ENCODE results near the gene PRLR. TPM values are rescaled to one million over a fixed set of nuclear protein-coding genes. Genes with fewer than 3 reads are reported as not detected.
A peak's percentile ranks its signal among the peaks of the same experiment; 100 is the strongest.

The PRLR gene
- total RNA-seq, 1 donor from 2014 or later, result 13.3 TPM

GRCh38 chr5:35162848-35163709 is 67.2 kb downstream of the PRLR start:
- DNase-seq (ENCODE audit: extremely low spot score in 2 of 2), result no peak
- Histone ChIP-seq H3K4me3 (no peak overlapping the region), H3K27ac (peak overlapping the region; percentile 60), H3K4me1 (peaks cover 31% of the 10 kb centered on the region), H3K9me3 (no peaks in the 10 kb centered on the region), H3K36me3 (no peaks in the 10 kb centered on the region), H3K27me3 (no peaks in the 10 kb centered on the region)
- TF ChIP-seq POLR2A (IDR thresholded peaks at IDR 0.05), result no peak
- no peak for TF ChIP-seq CTCF (IDR thresholded peaks at IDR 0.05)
- TF ChIP-seq POLR2AphosphoS5 (IDR thresholded peaks at IDR 0.05; ENCODE audit: insufficient read depth in 1 of 2, low read depth in 1 of 2), result no peak
- intact Hi-C loops (cut with DNase I), result no loop called here

GRCh38 chr5:35161652-35162273 is 68.5 kb downstream of the PRLR start:
- no peak for TF ChIP-seq POLR2A (IDR thresholded peaks at IDR 0.05)
- no peak for TF ChIP-seq CTCF (IDR thresholded peaks at IDR 0.05)
- peak in 1 of 2 donors; percentile 61 for TF ChIP-seq POLR2AphosphoS5 (IDR thresholded peaks at IDR 0.05; ENCODE audit: insufficient read depth in 1 of 2, low read depth in 1 of 2)
- no peaks in the 10 kb centered on the region for H3K36me3 ChIP-seq
- no peaks in the 10 kb centered on the region for H3K9me3 ChIP-seq
- H3K4me3 ChIP-seq, result no peak overlapping the region
- peak overlapping the region; percentile 60 for H3K27ac ChIP-seq
- peaks cover 31% of the 10 kb centered on the region for H3K4me1 ChIP-seq
- no peaks in the 10 kb centered on the region for H3K27me3 ChIP-seq
- intact Hi-C loops (cut with DNase I), result no loop called here
- DNase-seq (ENCODE audit: extremely low spot score in 2 of 2), result no peak

GRCh38 chr5:35160486-35161116 is 69.7 kb downstream of the PRLR start:
- Histone ChIP-seq H3K4me3 (no peak overlapping the region), H3K27me3 (no peaks in the 10 kb centered on the region), H3K36me3 (no peaks in the 10 kb centered on the region), H3K27ac (peak overlapping the region; percentile 60), H3K4me1 (peaks cover 31% of the 10 kb centered on the region), H3K9me3 (no peaks in the 10 kb centered on the region)
- intact Hi-C loops (cut with DNase I), result no loop called here
- no peak for DNase-seq (ENCODE audit: extremely low spot score in 2 of 2)
- no peak for TF ChIP-seq POLR2AphosphoS5 (IDR thresholded peaks at IDR 0.05; ENCODE audit: insufficient read depth in 1 of 2, low read depth in 1 of 2)
- TF ChIP-seq CTCF (IDR thresholded peaks at IDR 0.05), result no peak
- TF ChIP-seq POLR2A (IDR thresholded peaks at IDR 0.05), result no peak

GRCh38 chr5:35159370-35159742 is 70.9 kb downstream of the PRLR start:
- intact Hi-C loops (cut with DNase I), result no loop called here
- no peaks in the 10 kb centered on the region for H3K27me3 ChIP-seq
- H3K36me3 ChIP-seq, result no peaks in the 10 kb centered on the region
- no peak overlapping the region for H3K4me3 ChIP-seq
- no peak for TF ChIP-seq POLR2A (IDR thresholded peaks at IDR 0.05)
- TF ChIP-seq CTCF (IDR thresholded peaks at IDR 0.05), result no peak
- TF ChIP-seq POLR2AphosphoS5 (IDR thresholded peaks at IDR 0.05; ENCODE audit: insufficient read depth in 1 of 2, low read depth in 1 of 2), result no peak
- no peak for DNase-seq (ENCODE audit: extremely low spot score in 2 of 2)
- no peak overlapping the region for H3K27ac ChIP-seq
- H3K4me1 ChIP-seq, result peaks cover 31% of the 10 kb centered on the region
- no peaks in the 10 kb centered on the region for H3K9me3 ChIP-seq
